HG03565 (cell line): ENCODE measurements around the gene TBXA2R.
"Not testable (repeated sequence)": the region's sequence is repeated elsewhere in the genome, so short reads cannot be mapped to it uniquely, and the experiment has no call there.

Experiments used
- ATAC-seq: cut with Tn5 transposase; IDR thresholded peaks from one replicate; pipeline ENCODE4 v1.9.1; 2021; ENCODE audit warnings: mild to moderate bottlenecking, moderate library complexity; ENCODE audit not compliant: unreplicated experiment

TBXA2R gene

GRCh38 chr19:3606690-3607289 lies at the start of gene TBXA2R:
TBXA2R (minus strand) TSS chr19:3606875; CDS start chr19:3600634, 6,241 bp downstream.
- no peak for ATAC-seq

- ATAC-seq = no peak
Observed at GRCh38 chr19:3656073-3656746, 49.5 kb upstream of the TBXA2R start.

GRCh38 chr19:3655402-3656072 lies 48.9 kb upstream of the TBXA2R start:
- no peak for ATAC-seq

- no peak for ATAC-seq
Observed at GRCh38 chr19:3653865-3654513, 47.3 kb upstream of the TBXA2R start.

GRCh38 chr19:3653081-3653795 lies 46.6 kb upstream of the TBXA2R start:
- ATAC-seq = no peak

- no peak for ATAC-seq
Observed at GRCh38 chr19:3652422-3652821, 45.7 kb upstream of the TBXA2R start.

- ATAC-seq = no peak
Observed at GRCh38 chr19:3651684-3652083, 45.0 kb upstream of the TBXA2R start.

GRCh38 chr19:3649888-3650287 lies 43.2 kb upstream of the TBXA2R start:
- no peak for ATAC-seq

GRCh38 chr19:3648037-3648905 lies 41.6 kb upstream of the TBXA2R start:
- no peak for ATAC-seq

GRCh38 chr19:3647102-3647501 lies 40.4 kb upstream of the TBXA2R start:
- ATAC-seq = not testable (repeated sequence)

- ATAC-seq = no peak
Observed at GRCh38 chr19:3646336-3647092, 39.8 kb upstream of the TBXA2R start.

GRCh38 chr19:3645726-3646125 lies 39.1 kb upstream of the TBXA2R start:
- ATAC-seq = no peak

- ATAC-seq = no peak
Observed at GRCh38 chr19:3645067-3645396, 38.4 kb upstream of the TBXA2R start.

GRCh38 chr19:3644351-3645066 lies 37.8 kb upstream of the TBXA2R start:
- ATAC-seq = no peak

GRCh38 chr19:3643674-3644313 lies 37.1 kb upstream of the TBXA2R start:
- ATAC-seq = no peak

- ATAC-seq = no peak
Observed at GRCh38 chr19:3642987-3643673, 36.5 kb upstream of the TBXA2R start.

GRCh38 chr19:3642296-3642695 lies 35.6 kb upstream of the TBXA2R start:
- ATAC-seq = no peak
